SK-N-SH treated with all-trans-retinoic acid at 6 μM for 48 hours (cell line): ENCODE data around the gene LRCH1.

ENCODE experiments used
- ARNTL ChIP-seq: fragments of 450-650 bp; formaldehyde crosslinking; IDR thresholded peaks from 2 replicates; pipeline ENCODE4 v1.5.0; 2020; ENCODE audit warnings: low read depth, mild to moderate bottlenecking, moderate library complexity, borderline replicate concordance
- CSRNP3 ChIP-seq: fragments of 250-450 bp; sonication (Bioruptor Pico); IDR thresholded peaks from 2 replicates; pipeline ENCODE4 v1.5.1; 2021; ENCODE audit warnings: mild to moderate bottlenecking, moderate library complexity
- PATZ1 ChIP-seq: fragments of 250-450 bp; sonication (Bioruptor Pico); IDR thresholded peaks from 2 replicates; pipeline ENCODE4 v1.8.0; 2020; ENCODE audit warnings: mild to moderate bottlenecking, moderate library complexity, borderline replicate concordance
- POU6F1 ChIP-seq: fragments of 250-450 bp; sonication (Bioruptor Pico); IDR thresholded peaks from 2 replicates; pipeline ENCODE4 v1.8.0; 2021; ENCODE audit warnings: low read depth, mild to moderate bottlenecking, moderate library complexity, borderline replicate concordance
- RARB ChIP-seq: fragments of 250-450 bp; sonication (Bioruptor Pico); IDR thresholded peaks from 2 replicates; pipeline ENCODE4 v1.8.0; 2021; ENCODE audit warnings: mild to moderate bottlenecking, moderate library complexity
- SNAI2 ChIP-seq: fragments of 250-450 bp; sonication (Bioruptor Pico); IDR thresholded peaks from 2 replicates; pipeline ENCODE4 v1.5.0; 2020; ENCODE audit warnings: mild to moderate bottlenecking, moderate library complexity
- TCF4 ChIP-seq: fragments of 250-450 bp; sonication (Bioruptor Pico); IDR thresholded peaks from 2 replicates; pipeline ENCODE4 v1.8.0; 2021; ENCODE audit warnings: mild to moderate bottlenecking, moderate library complexity, borderline replicate concordance
- TOX ChIP-seq: fragments of 250-450 bp; sonication (Bioruptor Pico); IDR thresholded peaks from 2 replicates; pipeline ENCODE4 v1.8.0; 2021; ENCODE audit warnings: mild to moderate bottlenecking, moderate library complexity, borderline replicate concordance
- TSHZ2 ChIP-seq: fragments of 250-450 bp; sonication (Bioruptor Pico); IDR thresholded peaks from 2 replicates; pipeline ENCODE4 v1.5.0; 2020; ENCODE audit warnings: mild to moderate bottlenecking, moderate library complexity
- ZFP3 ChIP-seq: fragments of 250-450 bp; sonication (Bioruptor Pico); IDR thresholded peaks from 2 replicates; pipeline ENCODE4 v1.5.0; 2020; ENCODE audit warnings: mild to moderate bottlenecking, moderate library complexity
- ZFP30 ChIP-seq: fragments of 450-650 bp; formaldehyde crosslinking; IDR thresholded peaks from 2 replicates; pipeline ENCODE4 v1.5.0; 2022; ENCODE audit warnings: mild to moderate bottlenecking, moderate library complexity

GRCh38 chr13:46624353-46624752 is 71.4 kb downstream of the LRCH1 start:
- TF ChIP-seq PATZ1 (CRISPR knock-in tag) (no peak), ZFP3 (CRISPR knock-in tag) (no peak), ARNTL (no peak), CSRNP3 (CRISPR knock-in tag) (no peak), SNAI2 (CRISPR knock-in tag) (no peak), TSHZ2 (CRISPR knock-in tag) (no peak), ZFP30 (no peak), TOX (CRISPR knock-in tag) (no peak), POU6F1 (CRISPR knock-in tag) (no peak), RARB (CRISPR knock-in tag) (no peak), TCF4 (CRISPR knock-in tag) (no peak)
